Fibroblast of lung (primary cell): Measurements from ENCODE around the gene COL7A1. TPM values are rescaled to one million over a fixed set of nuclear protein-coding genes. Genes with fewer than 3 reads are reported as not detected.

Source experiments
- DNase-seq, 2 donors: peaks; one replicate each; pipeline versions ENCODE4 v3.0.0 to v3.0.0-alpha.2; 2010; ENCODE audit warnings: low read depth in 2 of 2
- H2AFZ ChIP-seq: 2 replicates; pipeline ENCODE4 v1.5.1; 2012; ENCODE audit warnings: low read length, control low read depth, inconsistent platforms
- H3K27ac ChIP-seq: 2 replicates; pipeline ENCODE4 v1.5.1; 2011; ENCODE audit warnings: low read length, control low read depth; ENCODE audit not compliant: insufficient read depth
- H3K27me3 ChIP-seq: 2 replicates; pipeline ENCODE4 v1.5.1; 2011; ENCODE audit warnings: mild to moderate bottlenecking, low read length; ENCODE audit not compliant: control insufficient read depth, insufficient read depth
- H3K36me3 ChIP-seq: 2 replicates; pipeline ENCODE4 v1.5.1; 2011; ENCODE audit warnings: low read length; ENCODE audit not compliant: control insufficient read depth, insufficient read depth
- H3K4me1 ChIP-seq: 2 replicates; pipeline ENCODE4 v1.5.1; 2011; ENCODE audit warnings: low read length; ENCODE audit not compliant: control insufficient read depth, insufficient read depth; ENCODE audit errors: extremely low read depth
- H3K4me2 ChIP-seq: 2 replicates; pipeline ENCODE4 v1.5.1; 2011; ENCODE audit warnings: low read length, control low read depth; ENCODE audit not compliant: insufficient read depth; ENCODE audit errors: extremely low read depth
- H3K4me3 ChIP-seq, 4 experiments: fragments of 200-600 bp in 1 of 4; sonication (generic) in 1 of 4; replicated peaks in 1 of 4; 2 replicates each; pipeline ENCODE4 v1.5.1; 2011 to 2016; ENCODE audit warnings: low read length in 4 of 4, low read depth in 3 of 4, mild to moderate bottlenecking in 3 of 4, control low read depth in 2 of 4, inconsistent platforms in 1 of 4, mixed read lengths in 1 of 4; ENCODE audit not compliant: insufficient read depth in 1 of 4; ENCODE audit errors: control extremely low read depth in 1 of 4
- H3K79me2 ChIP-seq: 2 replicates; pipeline ENCODE4 v1.5.1; 2012; ENCODE audit warnings: mild to moderate bottlenecking, low read length, inconsistent platforms; ENCODE audit not compliant: control insufficient read depth, insufficient read depth
- H3K9ac ChIP-seq: 2 replicates; pipeline ENCODE4 v1.5.1; 2011; ENCODE audit warnings: mild to moderate bottlenecking, low read length, control low read depth; ENCODE audit not compliant: insufficient read depth
- H3K9me3 ChIP-seq: 2 replicates; pipeline ENCODE4 v1.5.1; 2012; ENCODE audit warnings: low read depth, low read length; ENCODE audit not compliant: control insufficient read depth, insufficient read depth
- H4K20me1 ChIP-seq: 2 replicates; pipeline ENCODE4 v1.5.1; 2011; ENCODE audit warnings: low read length; ENCODE audit not compliant: control insufficient read depth, insufficient read depth; ENCODE audit errors: extremely low read depth
- EZH2 ChIP-seq: IDR thresholded peaks from 2 replicates; pipeline ENCODE4 v1.5.1; 2012; ENCODE audit warnings: low read length, control low read depth, mild to moderate bottlenecking; ENCODE audit errors: missing control alignments
- polyA plus RNA-seq, 2 donors: library from polyadenylated mRNA; depleted of rRNA in 1 of 2; stranded (reverse) in 1 of 2; unstranded in 1 of 2; fragments of >200 nt; gene quantifications; 2 replicates each; pipeline ENCODE4 v1.2.1, GENCODE V29; 2011 to 2012; ENCODE audit warnings: missing spikeins in 1 of 2
- total RNA-seq: library from RNA; depleted of rRNA; stranded (reverse); fragments of >200 nt; gene quantifications from 2 replicates; pipeline ENCODE4 v1.2.1, GENCODE V29; 2014
- TF ChIP-seq, protein P1 (sequence below), 2 donors: IDR thresholded peaks in 1 of 2; conservative IDR thresholded peaks in 1 of 2; 1 replicate in 1 of 2; 2 replicates in 1 of 2; pipeline ENCODE4 v1.5.1; 2011 to 2012; ENCODE audit warnings: low read length in 2 of 2, control low read depth in 1 of 2, inconsistent platforms in 1 of 2, low read depth in 1 of 2, mild to moderate bottlenecking in 1 of 2

The COL7A1 gene
- total and polyA plus RNA-seq, 2 donors (not counting 1 experiment from before 2014, with no cell fraction given), result 3.4 to 36.7 TPM

DNA sequence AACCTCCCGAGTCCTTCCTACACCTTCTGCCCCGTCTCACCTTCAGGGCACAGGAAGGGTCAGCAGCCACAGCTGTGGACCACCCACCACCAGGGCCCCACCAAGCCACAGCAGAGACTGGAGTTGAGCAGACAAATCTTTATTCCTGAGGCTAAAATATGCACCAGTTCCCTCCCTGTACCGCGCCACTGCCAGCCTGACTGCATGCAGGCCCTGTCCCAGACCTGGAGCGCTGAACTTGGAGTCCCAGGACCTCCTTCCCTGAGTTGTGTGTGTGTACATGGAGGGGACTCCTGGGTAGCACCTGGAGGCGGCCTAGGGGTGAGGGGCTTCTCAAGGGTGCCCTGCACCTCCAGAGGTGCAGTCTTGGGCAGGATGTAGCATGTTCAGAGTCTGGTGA lies 30.5 kb upstream of the COL7A1 start:
- Histone ChIP-seq H3K9me3 (no peaks in the 10 kb centered on the region), H2AFZ (no peak overlapping the region), H3K27me3 (no peaks in the 10 kb centered on the region), H3K4me3 (no peak overlapping the region), H3K27ac (no peak overlapping the region), H3K79me2 (no peaks in the 10 kb centered on the region), H3K4me2 (no peak overlapping the region), H3K4me1 (no peaks in the 10 kb centered on the region), H3K36me3 (peaks cover 16% of the 10 kb centered on the region), H3K9ac (no peak overlapping the region), H4K20me1 (no peaks in the 10 kb centered on the region)
- TF ChIP-seq EZH2, result no peak
- TF ChIP-seq, protein P1, sequence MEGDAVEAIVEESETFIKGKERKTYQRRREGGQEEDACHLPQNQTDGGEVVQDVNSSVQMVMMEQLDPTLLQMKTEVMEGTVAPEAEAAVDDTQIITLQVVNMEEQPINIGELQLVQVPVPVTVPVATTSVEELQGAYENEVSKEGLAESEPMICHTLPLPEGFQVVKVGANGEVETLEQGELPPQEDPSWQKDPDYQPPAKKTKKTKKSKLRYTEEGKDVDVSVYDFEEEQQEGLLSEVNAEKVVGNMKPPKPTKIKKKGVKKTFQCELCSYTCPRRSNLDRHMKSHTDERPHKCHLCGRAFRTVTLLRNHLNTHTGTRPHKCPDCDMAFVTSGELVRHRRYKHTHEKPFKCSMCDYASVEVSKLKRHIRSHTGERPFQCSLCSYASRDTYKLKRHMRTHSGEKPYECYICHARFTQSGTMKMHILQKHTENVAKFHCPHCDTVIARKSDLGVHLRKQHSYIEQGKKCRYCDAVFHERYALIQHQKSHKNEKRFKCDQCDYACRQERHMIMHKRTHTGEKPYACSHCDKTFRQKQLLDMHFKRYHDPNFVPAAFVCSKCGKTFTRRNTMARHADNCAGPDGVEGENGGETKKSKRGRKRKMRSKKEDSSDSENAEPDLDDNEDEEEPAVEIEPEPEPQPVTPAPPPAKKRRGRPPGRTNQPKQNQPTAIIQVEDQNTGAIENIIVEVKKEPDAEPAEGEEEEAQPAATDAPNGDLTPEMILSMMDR (conservative IDR thresholded peaks at IDR 0.05 in 1 of 2, IDR thresholded peaks at IDR 0.05 in 1 of 2; ENCODE audit: low read depth in 1 of 2, low read length in 2 of 2), result no peak
- DNase-seq, result no peak

DNA sequence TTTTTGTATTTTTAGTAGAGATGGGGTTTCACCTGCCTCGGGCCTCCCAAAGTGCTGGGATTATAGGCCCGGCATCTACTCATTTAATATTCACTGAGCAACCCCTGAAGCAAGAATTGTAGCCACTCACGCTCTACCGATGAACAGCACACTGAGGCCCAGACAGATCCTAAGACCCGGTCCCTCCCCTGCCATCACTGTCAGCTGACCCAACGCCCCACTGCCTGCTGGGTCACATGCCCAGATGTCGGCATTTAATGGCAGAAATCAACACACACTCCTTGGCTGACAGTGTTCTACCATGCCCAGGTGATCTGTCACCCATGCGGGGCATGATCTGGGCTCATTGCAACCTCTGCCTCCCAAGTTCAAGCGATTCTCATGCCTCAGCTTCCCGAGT lies 29.6 kb upstream of the COL7A1 start:
- H3K4me2 ChIP-seq, result no peak overlapping the region
- no peaks in the 10 kb centered on the region for H3K79me2 ChIP-seq
- H2AFZ ChIP-seq, result no peak overlapping the region
- no peaks in the 10 kb centered on the region for H3K27me3 ChIP-seq
- peaks cover 12% of the 10 kb centered on the region for H3K36me3 ChIP-seq
- DNase-seq, result no peak
- H3K27ac ChIP-seq, result no peak overlapping the region
- H3K4me1 ChIP-seq, result no peaks in the 10 kb centered on the region
- no peaks in the 10 kb centered on the region for H4K20me1 ChIP-seq
- no peak overlapping the region for H3K4me3 ChIP-seq
- H3K9ac ChIP-seq, result no peak overlapping the region
- H3K9me3 ChIP-seq, result no peaks in the 10 kb centered on the region
- TF ChIP-seq EZH2, result no peak
- TF ChIP-seq, protein P1 (conservative IDR thresholded peaks at IDR 0.05 in 1 of 2, IDR thresholded peaks at IDR 0.05 in 1 of 2; ENCODE audit: low read depth in 1 of 2, low read length in 2 of 2), result no peak

DNA sequence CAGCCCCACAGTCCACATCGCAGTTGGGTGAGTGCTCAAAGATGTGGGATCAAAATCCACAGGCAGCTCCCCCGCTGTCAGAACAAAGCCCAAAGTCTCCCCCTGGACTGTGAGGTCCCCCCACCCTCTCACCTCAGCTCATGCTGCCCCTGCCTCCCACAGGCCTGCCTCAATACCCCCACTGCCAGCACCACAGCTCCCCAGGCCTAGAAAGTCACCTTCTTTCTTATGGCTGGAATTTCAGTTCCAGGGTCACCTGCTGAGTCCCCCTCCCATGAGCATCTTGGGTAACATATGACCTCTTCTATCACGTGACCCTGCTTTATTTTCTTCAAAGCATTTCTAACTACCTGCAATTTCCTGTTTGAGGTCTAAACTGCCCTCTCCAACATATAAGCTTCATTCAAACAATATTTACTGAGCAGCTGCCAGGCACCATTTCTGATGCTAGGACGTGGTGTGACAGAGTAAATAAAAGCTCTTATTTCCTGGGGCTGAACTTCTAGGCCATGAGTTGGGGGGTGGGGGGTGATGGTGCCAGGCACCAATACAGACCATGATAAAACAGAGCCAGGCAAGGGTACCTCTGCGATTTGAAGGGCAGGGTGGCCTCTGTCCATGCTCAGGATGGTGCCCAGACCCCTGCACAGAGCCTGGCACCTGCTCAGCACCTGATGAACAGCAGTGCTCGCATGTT lies 28.9 kb upstream of the COL7A1 start:
- peaks cover 12% of the 10 kb centered on the region for H3K36me3 ChIP-seq
- DNase-seq, result no peak

More for the DNA sequence above, 28.9 kb upstream of the COL7A1 start:
- Histone ChIP-seq H3K4me3 (no peak overlapping the region), H2AFZ (no peak overlapping the region), H3K9me3 (no peaks in the 10 kb centered on the region), H3K79me2 (no peaks in the 10 kb centered on the region), H3K27me3 (no peaks in the 10 kb centered on the region), H3K27ac (no peak overlapping the region), H3K4me1 (no peaks in the 10 kb centered on the region), H3K4me2 (no peak overlapping the region), H4K20me1 (no peaks in the 10 kb centered on the region), H3K9ac (no peak overlapping the region)
- TF ChIP-seq, protein P1 (conservative IDR thresholded peaks at IDR 0.05 in 1 of 2, IDR thresholded peaks at IDR 0.05 in 1 of 2; ENCODE audit: low read depth in 1 of 2, low read length in 2 of 2), result no peak
- TF ChIP-seq EZH2, result no peak
